Right kidney (tissue), 1 donor: ENCODE measurements around the gene C11orf91.
"Not testable (repeated sequence)": the region's sequence is repeated elsewhere in the genome, so short reads cannot be mapped to it uniquely, and the experiment has no call there.

Experiments
- DNase-seq: peaks from one replicate; pipeline ENCODE4 v3.0.0-alpha.2; 2016

C11orf91 gene

DNA sequence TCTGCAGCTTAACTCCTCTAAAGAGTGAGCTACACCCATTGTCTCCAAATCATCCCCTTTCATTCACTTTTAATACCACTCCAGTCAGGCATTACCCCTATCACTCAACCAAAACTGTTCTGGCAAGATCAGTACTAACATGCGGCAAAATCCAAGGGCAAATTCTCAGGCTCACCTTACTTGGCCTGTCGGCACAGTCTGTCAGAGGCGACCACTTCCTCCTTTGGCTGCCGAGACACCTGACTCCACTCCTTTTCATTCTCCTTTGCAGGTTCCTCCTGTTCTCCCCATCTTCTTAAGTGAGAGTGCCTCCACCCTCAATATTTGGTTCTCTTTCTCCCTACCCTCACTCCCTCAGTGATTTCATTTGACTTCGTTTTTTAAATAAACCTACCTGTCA, 4.2 kb downstream of the C11orf91 start:
- DNase-seq = no peak

DNA sequence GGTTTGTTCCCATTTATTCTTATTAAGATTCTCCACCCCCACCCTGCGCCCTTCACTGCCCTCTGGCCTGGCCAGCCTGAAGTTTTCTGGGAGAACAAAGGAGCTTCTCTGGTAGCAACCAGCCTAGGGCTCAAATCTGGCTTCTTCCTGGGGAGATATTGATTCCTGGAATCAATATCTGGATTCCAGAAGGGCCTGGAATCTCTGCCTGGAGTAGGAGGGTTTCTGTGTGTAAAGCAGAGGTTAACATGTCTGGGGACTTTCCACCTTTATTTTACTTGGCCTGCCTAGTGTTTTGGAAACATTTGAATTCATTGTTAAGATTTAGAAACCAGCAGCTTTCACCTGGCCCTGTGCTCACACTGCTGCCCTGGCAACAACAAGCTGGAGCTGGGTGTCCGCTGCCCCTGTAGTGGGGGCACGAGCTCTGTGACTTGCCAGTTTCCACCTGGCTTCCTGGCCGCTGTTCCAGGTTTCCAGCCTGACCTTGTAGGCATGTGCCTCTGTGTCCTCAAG, 5.5 kb downstream of the C11orf91 start:
- no peak for DNase-seq

DNA sequence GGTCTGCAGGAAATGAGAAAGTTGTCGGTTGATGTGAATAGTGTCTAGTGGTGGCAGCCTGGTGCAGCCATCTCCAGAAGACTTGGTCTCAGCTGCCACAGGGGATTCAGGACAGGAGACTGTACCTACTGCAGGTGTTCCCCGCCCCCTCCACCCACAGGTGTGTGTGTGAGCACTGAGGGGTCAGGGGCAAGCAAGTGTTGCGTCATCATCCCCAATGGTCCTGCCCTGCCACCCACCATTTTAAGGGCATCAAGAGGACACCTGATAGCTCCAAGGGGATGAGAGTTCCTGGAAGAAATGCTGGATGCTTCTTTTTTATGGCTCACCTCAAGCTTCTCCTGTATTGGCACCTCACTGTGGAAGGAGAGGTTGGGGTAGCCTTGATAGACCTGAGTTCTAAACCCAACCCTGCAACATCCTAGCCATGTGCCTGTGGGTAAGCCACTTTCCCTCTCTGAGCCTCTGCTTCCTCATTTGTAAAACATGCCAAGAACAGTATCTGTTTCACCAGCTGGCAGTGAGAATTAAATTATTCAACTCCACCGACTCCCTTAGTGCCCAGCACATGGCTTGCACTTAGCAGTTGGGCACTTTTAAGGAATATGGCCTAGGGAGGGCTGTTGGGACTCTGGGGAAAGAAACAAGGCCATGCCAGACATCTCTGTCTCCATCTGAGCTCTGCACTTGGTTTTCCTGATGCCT, 6.1 kb downstream of the C11orf91 start:
- DNase-seq = no peak

DNA sequence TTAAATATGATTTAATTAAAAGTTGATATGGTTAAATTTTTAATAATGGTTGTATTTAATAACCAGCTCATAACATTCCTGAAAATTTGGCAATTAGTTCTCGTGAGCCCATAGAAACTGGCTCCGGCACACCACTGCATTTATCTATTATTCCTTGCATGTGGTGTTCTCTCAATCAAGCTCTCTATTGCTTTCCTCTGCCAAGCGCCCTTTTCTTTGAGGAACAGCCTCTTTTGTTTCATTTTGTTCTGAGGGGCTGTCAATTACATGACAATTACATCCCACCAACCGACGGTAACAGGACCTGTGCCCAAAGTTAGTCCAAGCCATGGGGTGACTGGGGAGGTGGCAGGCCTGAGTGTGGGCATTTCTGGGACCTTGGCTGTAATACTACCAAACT, 8.1 kb downstream of the C11orf91 start:
- no peak for DNase-seq

DNA sequence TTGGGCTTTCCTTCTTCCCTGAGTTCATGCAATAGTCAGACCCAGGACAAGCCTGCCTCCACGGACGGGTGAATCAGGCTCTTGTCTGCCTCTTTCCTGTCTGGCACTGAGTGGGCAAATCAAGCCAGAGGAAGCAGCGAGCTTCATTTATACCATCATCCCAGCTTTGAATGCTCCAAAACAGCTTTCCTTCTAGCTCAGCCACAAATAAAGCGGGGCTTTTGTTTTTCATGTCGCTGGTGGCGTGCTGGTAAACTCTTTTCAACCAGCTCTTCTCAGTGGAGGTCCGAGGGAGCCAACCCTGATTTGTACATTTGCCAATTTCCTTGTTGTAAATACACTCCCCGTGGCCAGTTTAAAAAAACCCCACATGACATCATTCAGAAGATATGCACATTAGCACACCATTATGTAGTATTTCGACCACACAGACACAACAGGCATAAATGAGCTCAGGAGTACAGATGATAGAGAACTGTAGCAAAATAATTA, 8.6 kb downstream of the C11orf91 start:
- peak; percentile 54 for DNase-seq

DNA sequence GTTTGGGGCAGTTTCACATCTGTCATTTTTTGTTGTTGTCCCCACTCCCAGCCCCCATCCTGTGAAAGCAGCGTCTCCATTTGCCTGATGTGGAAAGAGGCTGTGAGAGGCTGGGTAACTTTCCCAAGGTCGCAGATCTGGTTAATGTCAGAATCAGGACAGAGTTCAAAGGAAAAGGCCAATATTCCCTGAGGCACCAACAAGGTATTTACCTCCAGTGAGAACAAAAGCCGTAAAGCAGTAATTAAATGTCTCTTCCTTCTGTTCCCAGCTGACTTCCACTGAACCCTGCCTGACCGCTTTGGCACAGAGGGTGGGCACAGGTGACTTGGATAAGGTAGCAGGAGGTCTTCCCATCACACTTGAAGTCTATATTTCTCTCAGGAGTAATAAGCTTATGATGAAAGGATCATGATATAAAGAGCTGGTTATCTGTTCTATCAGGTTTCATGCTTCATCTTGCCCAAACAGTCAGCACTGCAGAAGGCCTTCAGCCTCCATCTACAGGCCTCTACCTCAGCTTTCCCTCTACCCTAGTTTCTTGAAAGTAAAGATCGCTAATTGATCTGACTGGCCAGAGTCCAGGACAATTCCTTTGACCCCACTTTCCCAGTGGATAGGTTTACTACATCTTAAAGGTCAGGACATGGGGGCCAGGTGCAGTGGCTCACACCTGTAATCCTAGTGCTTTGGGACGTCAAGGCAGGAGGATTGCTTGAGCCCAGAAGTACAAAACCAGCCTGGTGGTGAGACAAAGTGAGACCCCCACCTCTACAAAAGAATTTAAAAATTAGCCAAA, 9.4 kb downstream of the C11orf91 start:
- no peak for DNase-seq

DNA sequence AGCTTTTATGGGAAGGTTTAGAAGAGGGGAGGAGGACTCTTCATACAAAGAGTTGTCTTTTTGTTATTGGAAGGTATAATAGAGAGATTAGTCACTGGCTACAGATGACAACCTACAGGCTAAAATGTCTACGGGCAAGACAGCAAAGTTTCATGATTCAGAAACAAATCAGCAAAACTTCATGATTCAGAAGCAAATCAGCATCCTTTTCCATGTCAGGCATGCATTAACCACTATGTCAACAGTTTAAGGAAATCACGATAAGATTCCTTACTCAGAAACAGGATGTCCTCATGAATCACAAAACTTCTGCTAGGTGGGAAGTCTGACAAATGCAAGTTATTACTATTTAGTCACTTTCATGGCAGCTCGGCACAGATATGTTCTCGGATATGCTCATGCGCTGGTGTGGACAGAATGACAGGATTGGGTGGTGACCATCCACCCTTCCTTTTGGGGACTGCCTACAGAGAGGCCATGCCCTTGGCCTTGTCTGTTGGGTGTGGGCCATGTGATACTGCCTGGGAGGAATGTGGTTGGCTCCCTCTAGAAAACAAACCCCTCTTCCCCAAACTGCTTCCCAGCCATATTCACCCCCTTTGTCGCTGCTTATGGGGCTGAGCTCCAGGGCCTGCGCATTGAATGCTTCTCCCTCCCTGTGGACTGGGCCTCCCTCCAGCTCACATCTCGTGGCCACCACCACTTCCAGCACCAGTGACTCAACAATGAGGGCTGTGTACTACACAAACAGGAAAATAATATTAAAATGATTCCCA, 10.1 kb downstream of the C11orf91 start:
- no peak for DNase-seq

DNA sequence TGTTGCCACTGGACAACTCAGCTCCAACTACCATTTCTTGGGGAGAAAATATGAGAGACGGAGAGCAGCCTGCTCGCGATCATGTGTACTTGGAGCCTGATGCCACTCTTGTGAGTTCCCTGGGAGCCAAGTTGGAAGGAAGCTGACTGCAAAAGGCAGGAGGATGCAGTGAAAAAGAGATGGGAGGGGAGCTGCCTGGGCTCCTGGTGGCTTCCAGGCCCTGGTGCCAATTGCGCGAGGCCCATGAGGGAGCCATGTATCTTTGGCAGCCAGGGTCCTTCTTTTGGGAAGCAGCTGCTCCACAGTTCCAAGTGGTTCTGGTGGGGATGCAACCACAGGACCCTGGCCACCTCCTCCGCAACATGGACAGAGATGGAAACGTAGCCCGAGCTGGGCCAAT, 11.1 kb downstream of the C11orf91 start:
- no peak for DNase-seq

DNA sequence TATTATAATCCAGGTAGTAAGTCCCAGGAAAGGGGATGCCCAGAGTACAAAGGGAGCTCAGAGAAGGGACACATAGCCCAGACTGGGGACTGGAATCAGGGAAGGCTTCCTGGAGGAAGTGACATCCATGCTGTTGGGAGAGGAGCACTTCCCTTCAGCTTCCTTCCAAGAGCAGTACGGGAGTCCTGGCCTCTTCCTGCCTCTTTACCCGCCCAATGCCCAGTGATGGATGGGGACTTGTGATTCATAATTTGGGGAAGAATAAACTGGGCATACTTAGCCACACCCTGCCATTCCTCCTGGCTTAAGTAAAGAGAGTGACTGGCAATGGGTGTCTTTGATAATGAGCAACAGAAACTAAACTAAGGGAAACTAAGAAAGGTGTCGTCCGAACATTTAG, 11.5 kb downstream of the C11orf91 start:
- DNase-seq = no peak

DNA sequence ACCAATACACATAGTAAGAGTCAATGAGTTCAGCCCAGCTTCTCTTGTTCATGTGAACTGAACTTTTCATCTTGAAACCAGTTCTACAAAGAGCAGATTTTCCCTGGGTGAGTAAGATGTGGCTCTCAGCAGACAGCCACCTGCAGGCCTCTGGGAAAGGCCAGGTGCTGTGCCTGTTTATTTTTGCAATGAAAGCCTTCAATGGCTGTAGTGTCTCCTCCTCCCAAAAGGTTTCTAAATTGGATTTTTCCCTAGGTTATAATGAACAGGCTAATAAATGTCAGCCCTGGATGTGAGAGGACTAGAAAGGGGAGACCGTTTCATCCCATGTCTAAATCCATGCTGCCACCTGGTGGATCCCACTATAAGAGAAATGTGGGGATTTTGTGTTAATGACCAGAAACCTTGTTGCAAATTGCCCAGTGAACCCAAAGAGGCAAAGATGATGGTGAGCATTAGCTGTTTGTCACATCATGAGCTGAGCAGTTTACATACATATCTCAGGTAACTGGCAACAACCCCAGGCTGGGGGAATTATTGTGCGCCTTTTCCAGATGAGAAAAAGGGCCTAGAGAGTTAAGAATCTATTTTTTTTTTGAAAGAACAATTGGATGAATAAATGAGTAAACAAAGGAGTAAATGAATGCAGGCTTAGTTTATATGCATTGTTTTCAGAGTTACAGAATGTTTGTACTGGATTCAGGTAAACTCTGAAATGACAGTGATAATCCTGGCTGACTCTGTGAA, 12.7 kb downstream of the C11orf91 start:
- DNase-seq = no peak

DNA sequence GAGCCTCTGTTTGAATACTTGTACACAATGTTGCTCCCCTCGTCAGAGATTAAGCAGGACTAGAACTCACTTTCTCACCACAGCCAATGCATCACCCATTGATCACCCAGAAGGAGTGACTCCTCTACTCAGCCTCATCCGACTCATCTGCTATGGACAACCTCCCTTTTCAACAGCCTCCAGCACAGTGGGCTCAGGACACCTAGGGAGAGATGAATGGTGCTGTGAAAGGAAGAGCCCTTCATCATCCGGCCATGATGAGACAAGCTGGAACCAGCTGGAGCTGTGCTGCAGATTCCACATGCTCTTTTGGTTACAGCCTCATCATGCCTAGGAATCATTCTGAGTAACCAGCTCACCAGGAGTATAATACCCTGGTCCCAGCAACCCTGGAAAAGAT, 15.5 kb downstream of the C11orf91 start:
- no peak for DNase-seq

DNA sequence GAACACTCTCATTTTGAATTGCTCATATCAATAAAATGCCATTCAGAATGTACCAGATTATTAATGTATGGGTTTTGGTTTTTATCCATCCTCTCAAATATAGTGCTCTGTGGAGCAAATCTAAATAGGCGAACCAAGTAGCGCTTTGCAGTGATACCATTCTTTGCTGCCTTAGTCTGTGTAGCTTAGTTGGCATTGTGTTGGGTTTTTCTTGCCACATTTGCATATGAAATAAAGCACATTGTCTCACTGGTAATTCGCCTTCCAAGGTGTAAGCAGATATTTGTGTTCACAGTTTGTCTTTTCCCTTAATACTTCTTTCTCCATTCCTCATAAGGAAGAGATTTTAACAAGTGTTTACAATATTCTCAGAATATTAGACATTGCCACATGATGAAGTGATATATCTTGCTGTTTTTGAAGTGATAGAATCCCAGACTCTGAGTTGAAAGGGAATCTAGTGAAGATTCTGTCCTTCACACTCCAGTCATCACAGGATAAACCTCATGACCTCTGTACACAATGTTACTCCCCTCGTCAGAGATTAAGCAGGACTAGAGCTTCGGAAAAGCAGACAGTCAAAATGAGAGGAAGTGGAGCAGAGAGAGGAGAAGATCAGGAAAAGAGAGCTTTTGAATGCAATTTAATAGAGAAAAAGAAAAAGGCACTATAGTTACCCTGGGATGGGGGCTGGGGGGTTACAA, 16.5 kb downstream of the C11orf91 start:
- no peak for DNase-seq

DNA sequence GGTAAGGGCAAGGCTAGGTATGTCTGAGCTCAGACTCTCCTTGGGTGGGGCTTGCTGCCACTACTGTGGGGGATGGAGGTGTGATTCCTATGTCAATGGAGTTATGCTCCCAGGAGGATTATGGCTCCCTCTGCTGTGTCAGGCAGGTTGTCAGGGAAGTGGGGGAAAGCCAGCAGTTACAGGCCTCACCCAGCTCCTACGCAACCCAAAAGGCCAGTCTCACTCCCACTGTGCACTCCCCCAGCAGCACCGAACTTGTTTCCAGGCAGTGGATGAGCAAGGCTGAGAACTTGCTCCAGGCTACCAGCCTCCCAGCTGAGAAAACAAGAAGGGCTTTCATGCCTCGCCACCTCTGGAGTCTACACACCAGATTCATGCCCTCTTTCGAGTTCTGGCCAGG, 18.2 kb downstream of the C11orf91 start:
- DNase-seq = no peak

DNA sequence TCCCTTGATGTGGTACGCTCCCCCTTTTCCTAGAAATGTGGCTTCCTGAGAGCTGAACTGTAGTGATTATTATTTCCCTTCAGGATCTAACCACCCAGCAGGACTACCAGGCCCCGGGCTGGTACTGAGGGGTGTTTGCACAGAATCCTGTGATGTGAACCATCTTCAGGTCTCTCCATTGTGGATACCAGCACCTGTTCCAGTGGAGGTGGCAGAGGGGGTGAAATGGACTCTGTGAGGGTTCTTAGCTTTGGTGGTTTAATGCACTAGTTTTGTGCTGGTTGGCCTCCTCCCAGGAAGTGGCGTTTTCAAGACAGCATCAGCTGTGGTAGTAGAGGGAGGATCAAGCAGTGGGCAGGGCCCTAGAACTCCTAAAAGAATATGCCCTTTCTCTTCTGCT, 18.6 kb downstream of the C11orf91 start:
- no peak for DNase-seq

DNA sequence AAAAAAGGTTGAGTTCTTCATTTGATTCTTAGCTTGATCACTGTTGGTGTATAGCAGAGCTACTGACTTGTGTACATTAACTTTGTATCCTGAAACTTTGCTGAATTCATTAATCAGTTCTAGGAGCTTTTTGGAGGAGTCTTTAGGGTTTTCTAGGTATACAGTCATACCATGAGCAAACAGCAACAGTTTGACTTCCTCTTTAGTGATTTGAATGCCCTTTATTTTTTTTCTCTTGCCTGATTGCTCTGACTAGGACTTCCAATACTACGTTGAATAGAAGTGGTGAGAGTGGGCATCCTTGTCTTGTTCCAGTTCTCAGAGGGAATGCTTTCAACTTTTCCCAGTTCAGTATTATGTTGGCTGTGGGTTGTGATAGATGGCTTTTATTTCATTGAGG, 22.0 kb downstream of the C11orf91 start:
- DNase-seq = not testable (repeated sequence)

DNA sequence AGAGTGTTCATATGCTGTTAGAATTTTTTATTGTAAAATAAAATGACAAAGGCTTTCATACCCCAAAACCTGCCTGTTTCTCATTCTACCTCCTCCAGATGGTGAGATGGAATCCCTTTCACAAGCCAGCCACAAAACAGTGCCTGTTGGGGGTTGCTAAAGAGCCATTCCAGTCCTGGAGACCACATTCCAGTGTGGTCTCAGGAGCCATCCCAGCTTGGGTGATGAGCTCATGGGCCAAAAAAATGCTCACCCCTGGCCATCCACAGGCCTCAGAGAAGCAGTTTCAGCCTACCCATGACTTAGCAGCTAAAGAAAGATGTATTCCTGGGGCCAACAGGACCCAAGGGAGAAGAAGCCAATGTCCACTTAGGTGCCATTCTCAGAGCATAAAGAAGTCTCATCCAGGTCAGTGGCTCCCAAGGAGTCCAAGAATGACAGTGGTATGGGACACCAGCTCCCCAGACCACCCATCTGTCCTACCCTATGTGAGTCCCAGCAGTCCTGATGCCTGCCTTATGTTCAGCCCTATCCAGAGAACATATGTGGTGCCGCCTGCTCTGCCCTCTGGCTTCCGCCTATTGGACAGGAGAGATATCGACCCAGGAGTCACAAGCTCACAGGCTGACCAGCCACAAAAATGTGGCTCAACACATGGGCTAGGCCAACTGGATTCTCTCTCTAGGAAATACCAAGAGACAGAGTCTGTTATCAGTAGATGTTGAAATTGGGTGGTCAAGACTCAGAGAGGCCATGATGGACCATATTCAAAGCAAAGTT, 26.4 kb downstream of the C11orf91 start:
- DNase-seq = no peak

DNA sequence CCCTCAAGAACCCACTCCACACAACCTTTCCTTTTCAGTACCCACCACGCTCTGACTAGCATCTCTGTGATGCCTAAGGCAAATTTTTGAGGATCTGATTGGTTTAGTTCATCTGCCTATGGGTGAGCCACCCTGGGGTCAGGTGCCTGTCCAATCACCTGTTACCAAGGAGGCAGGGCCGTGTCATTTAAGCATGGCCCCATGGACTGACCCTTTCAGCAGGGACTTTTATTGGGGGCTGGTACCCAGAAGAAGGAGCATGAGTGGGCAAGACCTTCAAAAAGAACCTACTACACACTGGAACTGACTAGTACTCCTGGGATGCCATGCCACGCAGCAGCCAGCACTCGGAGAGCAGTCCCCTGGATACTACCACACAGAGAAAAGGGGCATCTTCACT, 28.4 kb downstream of the C11orf91 start:
- no peak for DNase-seq

DNA sequence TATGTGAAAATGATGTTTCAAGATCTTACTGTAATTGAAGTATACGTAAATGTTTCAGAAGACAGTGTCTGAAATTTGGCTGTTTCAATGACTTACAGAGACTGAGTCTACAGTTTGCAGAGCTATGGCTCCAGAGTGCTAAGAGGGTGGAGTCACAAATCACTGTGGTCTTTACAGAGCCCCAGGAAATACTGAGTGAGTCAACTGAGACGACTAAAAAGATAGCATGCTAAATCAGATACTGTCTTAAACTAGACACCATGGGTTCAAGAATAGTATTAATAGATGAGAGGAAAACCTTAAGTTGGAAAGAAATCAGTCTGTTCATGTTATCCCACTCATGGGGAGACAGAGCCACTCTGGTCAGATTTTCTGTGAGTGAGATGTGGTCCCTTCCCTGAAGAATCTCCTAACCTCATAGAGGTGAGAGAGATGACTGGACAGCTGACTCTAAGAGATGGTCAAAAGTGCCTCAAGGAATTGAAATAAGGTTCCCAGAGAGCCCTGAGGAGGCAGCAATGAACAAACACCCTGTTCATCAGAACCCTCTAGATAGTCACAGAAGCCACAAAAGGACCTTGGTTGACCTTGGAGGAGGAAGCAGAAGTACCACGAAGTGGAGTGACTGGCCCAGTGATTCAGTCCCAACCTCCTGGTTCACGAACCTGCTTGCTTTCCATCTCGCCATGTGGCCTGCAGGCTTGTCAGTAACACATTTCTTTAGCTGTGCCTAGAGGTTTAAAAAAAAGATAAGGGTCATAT, 30.2 kb downstream of the C11orf91 start:
- no peak for DNase-seq

DNA sequence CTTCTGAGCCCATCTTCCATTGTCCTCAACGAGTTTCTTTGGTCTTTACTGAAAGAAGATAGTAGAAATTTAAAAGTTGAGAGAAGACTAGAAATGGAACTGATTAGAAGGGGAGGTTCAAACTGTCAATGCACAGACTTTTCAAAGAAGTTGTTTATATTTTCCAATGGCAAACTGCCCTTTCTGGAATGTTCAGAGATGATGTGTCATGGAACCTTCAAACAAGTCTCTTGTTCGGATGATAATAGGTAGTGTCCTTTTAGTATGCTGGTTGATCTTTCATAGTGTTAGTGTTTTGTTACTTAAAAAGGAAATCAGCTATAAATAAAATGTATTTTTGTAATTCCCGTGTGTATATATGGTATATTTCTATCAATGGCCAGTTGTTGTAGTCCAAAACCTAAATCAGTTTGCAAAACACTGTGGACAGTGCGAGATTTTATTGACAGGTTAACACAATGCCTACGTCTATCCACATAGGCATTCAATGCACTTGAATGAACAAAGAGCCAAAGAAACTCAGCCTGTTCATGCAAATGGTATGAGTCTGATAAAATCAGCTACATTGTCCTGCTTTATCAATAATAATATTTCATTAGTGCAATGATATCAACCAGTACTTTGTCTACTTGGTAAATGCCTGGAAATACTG, 30.9 kb downstream of the C11orf91 start:
- no peak for DNase-seq
